Breast epithelium (tissue), 4 donors: Measurements from ENCODE around the gene RNF20. TPM values are rescaled to one million over a fixed set of nuclear protein-coding genes. Genes with fewer than 3 reads are reported as not detected.

Experiments used
- DNase-seq, 2 donors: peaks; one replicate each; pipeline ENCODE4 v3.0.0-alpha.2; 2019; ENCODE audit warnings: low spot score in 2 of 2
- H3K27ac ChIP-seq, 2 donors: fragments of 200-600 bp; sonication (generic) in 1 of 2; one replicate each; pipeline ENCODE4 v1.5.1; 2016 to 2019; ENCODE audit warnings: mild to moderate bottlenecking in 1 of 2
- H3K27me3 ChIP-seq, 2 donors: fragments of 200-600 bp; sonication (generic) in 1 of 2; one replicate each; pipeline versions ENCODE4 v1.5.1 to v1.6.0; 2017 to 2019; ENCODE audit warnings: control low read depth in 1 of 2, mild to moderate bottlenecking in 1 of 2
- H3K36me3 ChIP-seq: fragments of 200-600 bp; one replicate; pipeline ENCODE4 v1.5.1; 2019
- H3K4me1 ChIP-seq, 2 donors: fragments of 200-600 bp; sonication (generic); one replicate each; pipeline ENCODE4 v1.5.1; 2016 to 2019; ENCODE audit warnings: control low read depth in 1 of 2
- H3K4me3 ChIP-seq, 3 donors: fragments of 200-600 bp; sonication (generic); 1 replicate in 2 of 3; 2 replicates in 1 of 3; pipeline ENCODE4 v1.5.1; 2016 to 2019; ENCODE audit warnings: mild to moderate bottlenecking in 3 of 3, moderate library complexity in 2 of 3
- H3K9me3 ChIP-seq, 2 donors: fragments of 200-600 bp; sonication (generic) in 1 of 2; one replicate each; pipeline ENCODE4 v1.5.1; 2016 to 2019; ENCODE audit warnings: control low read depth in 1 of 2
- CTCF ChIP-seq, 3 donors: fragments of 450-650 bp; IDR thresholded peaks; one replicate each; pipeline ENCODE4 v1.5.1; 2016 to 2017; ENCODE audit warnings: antibody characterized with exemption in 3 of 3, mild to moderate bottlenecking in 3 of 3, moderate library complexity in 3 of 3
- POLR2A ChIP-seq: fragments of 450-650 bp; IDR thresholded peaks from one replicate; pipeline ENCODE4 v1.6.1; 2016; ENCODE audit warnings: antibody characterized with exemption, mild to moderate bottlenecking, moderate library complexity
- POLR2AphosphoS5 ChIP-seq, 3 donors: sonication (generic); formaldehyde crosslinking; IDR thresholded peaks; one replicate each; pipeline ENCODE4 v1.6.1; 2017; ENCODE audit warnings: antibody characterized with exemption in 3 of 3
- intact Hi-C: fragments of 100-400 bp; cut with DNase I; formaldehyde crosslinking; loops from one replicate; pipeline ENCODE4 v1.15.1; 2023; ENCODE audit warnings: low total_unique reads
- total RNA-seq, 3 donors: library from RNA; depleted of rRNA; stranded (reverse); fragments of >200 nt; gene quantifications; one replicate each; pipeline ENCODE4 v1.1.0, GENCODE V29; 2016

Gene RNF20
- total RNA-seq, 3 donors from 2014 or later, result 24.6 to 31.5 (median 29.9) TPM

DNA sequence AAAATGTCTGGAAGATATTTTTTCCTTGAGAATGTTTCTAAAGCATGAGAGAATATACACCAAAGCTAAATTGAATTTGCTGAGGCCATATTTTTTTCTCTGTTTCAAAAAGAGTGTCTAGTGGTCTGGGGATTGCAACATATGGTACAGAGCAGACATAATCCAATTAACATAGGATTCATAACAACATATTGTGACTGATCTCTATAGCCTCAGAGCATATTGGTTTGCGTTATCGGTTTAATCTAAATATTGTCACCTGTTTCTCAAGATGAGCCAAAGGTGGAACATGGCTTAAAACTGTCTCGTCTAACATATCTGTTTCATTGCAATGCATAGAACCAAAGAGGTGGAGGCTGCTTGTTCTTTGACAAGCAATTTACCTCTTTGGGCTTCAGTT lies 57.2 kb downstream of the RNF20 start:
- intact Hi-C loops, result no loop called here

GRCh38 chr9:101591787-101592446 lies 58.3 kb downstream of the RNF20 start:
- no peaks in the 10 kb centered on the region for H3K27me3 ChIP-seq
- no peaks in the 10 kb centered on the region for H3K9me3 ChIP-seq
- no peak overlapping the region for H3K27ac ChIP-seq
- no peaks in the 10 kb centered on the region for H3K4me1 ChIP-seq
- DNase-seq, result no peak
- H3K36me3 ChIP-seq, result no peaks in the 10 kb centered on the region
- intact Hi-C loops, result no loop called here
- no peak overlapping the region for H3K4me3 ChIP-seq
- TF ChIP-seq CTCF (IDR thresholded peaks at IDR 0.05) (no peak), POLR2A (no peak), POLR2AphosphoS5 (IDR thresholded peaks at IDR 0.05) (no peak)

More for the DNA sequence above, 57.2 kb downstream of the RNF20 start:
- Histone ChIP-seq H3K27me3 (no peaks in the 10 kb centered on the region), H3K9me3 (no peaks in the 10 kb centered on the region), H3K27ac (no peak overlapping the region), H3K36me3 (no peaks in the 10 kb centered on the region), H3K4me1 (no peaks in the 10 kb centered on the region), H3K4me3 (no peak overlapping the region)
- TF ChIP-seq POLR2AphosphoS5 (IDR thresholded peaks at IDR 0.05), result no peak
- no peak for TF ChIP-seq CTCF (IDR thresholded peaks at IDR 0.05)
- no peak for TF ChIP-seq POLR2A
- no peak for DNase-seq

DNA sequence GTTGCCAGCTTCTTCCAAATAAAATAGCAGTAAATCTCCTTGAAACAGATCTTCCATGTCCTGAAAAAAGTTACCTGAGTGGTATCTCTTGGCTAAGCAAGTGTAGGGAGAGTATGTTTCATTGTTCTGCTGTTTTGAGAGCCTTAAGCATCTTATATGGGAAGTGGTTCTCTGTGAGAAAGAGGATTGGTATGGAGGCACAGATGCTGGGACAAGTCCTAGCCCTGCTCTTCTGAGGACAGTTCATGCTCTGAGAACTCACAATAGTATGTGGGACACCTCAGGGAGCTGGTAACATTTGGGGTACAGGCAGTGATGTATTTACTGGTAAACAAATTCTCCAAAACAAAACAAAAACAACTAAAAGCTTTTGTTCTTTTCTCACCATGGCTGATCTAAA lies 59.1 kb downstream of the RNF20 start:
- Histone ChIP-seq H3K9me3 (no peaks in the 10 kb centered on the region), H3K27ac (no peak overlapping the region), H3K36me3 (no peaks in the 10 kb centered on the region), H3K4me3 (no peak overlapping the region), H3K27me3 (no peaks in the 10 kb centered on the region), H3K4me1 (no peaks in the 10 kb centered on the region)
- no peak for DNase-seq
- TF ChIP-seq POLR2AphosphoS5 (IDR thresholded peaks at IDR 0.05), result no peak
- no peak for TF ChIP-seq CTCF (IDR thresholded peaks at IDR 0.05)
- no peak for TF ChIP-seq POLR2A
- intact Hi-C loops, result no loop called here

- H3K27me3 ChIP-seq, result no peaks in the 10 kb centered on the region
- no peaks in the 10 kb centered on the region for H3K9me3 ChIP-seq
- DNase-seq, result no peak
- TF ChIP-seq POLR2A (no peak), POLR2AphosphoS5 (IDR thresholded peaks at IDR 0.05) (no peak)
- H3K4me3 ChIP-seq, result no peak overlapping the region
- no peaks in the 10 kb centered on the region for H3K36me3 ChIP-seq
- intact Hi-C loops, result no loop called here
- H3K27ac ChIP-seq, result no peak overlapping the region
- H3K4me1 ChIP-seq, result no peaks in the 10 kb centered on the region
Measured at GRCh38 chr9:101593345-101593744, 59.7 kb downstream of the RNF20 start.

- intact Hi-C loops, result no loop called here
- DNase-seq, result no peak
- H3K27ac ChIP-seq, result no peak within 1 kb of the TSS
Measured at GRCh38 chr9:101594796-101595195, 61.1 kb downstream of the RNF20 start, which contains the start of gene PPP3R2. PPP3R2 (minus strand) TSS chr9:101594969; CDS start chr9:101594921, 48 bp downstream.

More at GRCh38 chr9:101594796-101595195, 61.1 kb downstream of the RNF20 start, which contains the start of gene PPP3R2:
- H3K27me3 ChIP-seq, result no peaks in the 10 kb centered on the region
- no peaks in the 10 kb centered on the region for H3K4me1 ChIP-seq
- H3K4me3 ChIP-seq, result no peak within 1 kb of the TSS
- H3K9me3 ChIP-seq, result no peaks in the 10 kb centered on the region
- H3K36me3 ChIP-seq, result no peaks in the 10 kb centered on the region
- TF ChIP-seq POLR2A (no peak), POLR2AphosphoS5 (IDR thresholded peaks at IDR 0.05) (no peak), CTCF (IDR thresholded peaks at IDR 0.05) (no peak)
